ENCODE results near the gene FRAS1. TPM values are rescaled to one million over a fixed set of nuclear protein-coding genes. Genes with fewer than 3 reads are reported as not detected.

FRAS1 gene
- total RNA-seq, 6 experiments from 2014 or later = 0.12 to 1.5 (median 0.45) TPM

GRCh38 chr4:78585633-78586032, 528.5 kb downstream of the FRAS1 start:
- no peak overlapping the region for H3K4me3 ChIP-seq
- no peak for DNase-seq
- no peaks in the 10 kb centered on the region for H3K4me1 ChIP-seq
- H3K36me3 ChIP-seq = no peaks in the 10 kb centered on the region
- no peak for TF ChIP-seq POLR2A (IDR thresholded peaks at IDR 0.05)
- no peak for TF ChIP-seq CTCF (IDR thresholded peaks at IDR 0.05)
- H3K27me3 ChIP-seq = no peaks in the 10 kb centered on the region
- intact Hi-C loops (cut with DNase I) = no loop called here
- H3K27ac ChIP-seq = no peak overlapping the region
- no peak for ATAC-seq
- H3K9me3 ChIP-seq = no peaks in the 10 kb centered on the region
- 33% methylated on average over 1 of the region's 1 CpG for WGBS (ENCODE audit: insufficient coverage, low coverage, low lambda C conversion rate, missing lambda C conversion rate)

GRCh38 chr4:78588894-78589545, 531.9 kb downstream of the FRAS1 start:
- intact Hi-C loops (cut with DNase I) = no loop called here
- ATAC-seq (no peak), DNase-seq (no peak)
- TF ChIP-seq CTCF (IDR thresholded peaks at IDR 0.05) (no peak), POLR2A (IDR thresholded peaks at IDR 0.05) (no peak)
- Histone ChIP-seq H3K9me3 (no peaks in the 10 kb centered on the region), H3K27me3 (no peaks in the 10 kb centered on the region), H3K27ac (no peak overlapping the region), H3K4me3 (no peak overlapping the region), H3K36me3 (no peaks in the 10 kb centered on the region), H3K4me1 (no peaks in the 10 kb centered on the region)
- WGBS (ENCODE audit: insufficient coverage, low coverage, low lambda C conversion rate, missing lambda C conversion rate) = 53% methylated on average over 4 of the region's 4 CpGs

GRCh38 chr4:78591404-78591803, 534.3 kb downstream of the FRAS1 start:
- WGBS (ENCODE audit: insufficient coverage, low coverage, low lambda C conversion rate, missing lambda C conversion rate) = 41% methylated on average over 2 of the region's 2 CpGs
- DNase-seq (no peak), ATAC-seq (no peak)
- intact Hi-C loops (cut with DNase I) = no loop called here
- TF ChIP-seq CTCF (IDR thresholded peaks at IDR 0.05) (no peak), POLR2A (IDR thresholded peaks at IDR 0.05) (no peak)
- Histone ChIP-seq H3K4me3 (no peak overlapping the region), H3K27ac (no peak overlapping the region), H3K36me3 (no peaks in the 10 kb centered on the region), H3K9me3 (no peaks in the 10 kb centered on the region), H3K27me3 (no peaks in the 10 kb centered on the region), H3K4me1 (no peaks in the 10 kb centered on the region)

GRCh38 chr4:78592088-78592783, 535.1 kb downstream of the FRAS1 start:
- Histone ChIP-seq H3K4me1 (no peaks in the 10 kb centered on the region), H3K4me3 (no peak overlapping the region), H3K36me3 (no peaks in the 10 kb centered on the region), H3K27me3 (no peaks in the 10 kb centered on the region), H3K27ac (no peak overlapping the region), H3K9me3 (no peaks in the 10 kb centered on the region)
- DNase-seq = no peak
- ATAC-seq = no peak
- no peak for TF ChIP-seq CTCF (IDR thresholded peaks at IDR 0.05)
- no peak for TF ChIP-seq POLR2A (IDR thresholded peaks at IDR 0.05)
- 90% methylated on average over 3 of the region's 3 CpGs for WGBS (ENCODE audit: insufficient coverage, low coverage, low lambda C conversion rate, missing lambda C conversion rate)
- intact Hi-C loops (cut with DNase I) = no loop called here

Small RNA genes lying within 50 kb of the gene (small RNA-seq; reads per million reads assigned to genes)
- gene AC114801.3 = 0 reads per million in 2 experiments

Other genes starting within 250 kb of the FRAS1 start
- gene CNOT6L, start 238.0 kb upstream of the FRAS1 start, total RNA-seq = 10 to 100 TPM in 5 of 6 experiments, 1 to 10 TPM in 1; 9.1 to 38.1 (median 25.0) TPM
- gene MRPL1, start 194.5 kb upstream of the FRAS1 start, total RNA-seq = 10 to 100 TPM; 12.8 to 26.0 (median 17.8) TPM

All from right lobe of liver (tissue), 6 donors.